ENCODE measurements around the gene LAMB4.

DNA sequence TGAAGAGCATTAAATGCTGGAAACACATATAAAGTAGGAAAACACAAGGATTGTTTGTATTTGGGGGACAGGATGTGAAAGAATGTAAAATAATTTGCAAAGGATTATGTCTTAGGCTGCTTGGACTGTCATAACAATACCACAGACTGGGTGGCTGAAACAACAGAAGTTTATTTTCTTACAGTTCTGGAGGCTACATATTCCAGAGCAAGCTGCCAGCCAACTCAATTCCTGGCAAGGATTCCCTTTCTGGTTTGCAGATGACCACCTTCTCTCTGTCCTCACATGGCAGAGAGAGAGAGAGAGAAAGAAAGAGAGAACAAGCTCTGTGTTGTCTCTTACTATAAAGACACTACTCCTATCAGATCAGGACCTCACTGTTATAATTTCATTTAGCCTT, 8.8 kb upstream of the LAMB4 start:
- TF ChIP-seq, protein P1, sequence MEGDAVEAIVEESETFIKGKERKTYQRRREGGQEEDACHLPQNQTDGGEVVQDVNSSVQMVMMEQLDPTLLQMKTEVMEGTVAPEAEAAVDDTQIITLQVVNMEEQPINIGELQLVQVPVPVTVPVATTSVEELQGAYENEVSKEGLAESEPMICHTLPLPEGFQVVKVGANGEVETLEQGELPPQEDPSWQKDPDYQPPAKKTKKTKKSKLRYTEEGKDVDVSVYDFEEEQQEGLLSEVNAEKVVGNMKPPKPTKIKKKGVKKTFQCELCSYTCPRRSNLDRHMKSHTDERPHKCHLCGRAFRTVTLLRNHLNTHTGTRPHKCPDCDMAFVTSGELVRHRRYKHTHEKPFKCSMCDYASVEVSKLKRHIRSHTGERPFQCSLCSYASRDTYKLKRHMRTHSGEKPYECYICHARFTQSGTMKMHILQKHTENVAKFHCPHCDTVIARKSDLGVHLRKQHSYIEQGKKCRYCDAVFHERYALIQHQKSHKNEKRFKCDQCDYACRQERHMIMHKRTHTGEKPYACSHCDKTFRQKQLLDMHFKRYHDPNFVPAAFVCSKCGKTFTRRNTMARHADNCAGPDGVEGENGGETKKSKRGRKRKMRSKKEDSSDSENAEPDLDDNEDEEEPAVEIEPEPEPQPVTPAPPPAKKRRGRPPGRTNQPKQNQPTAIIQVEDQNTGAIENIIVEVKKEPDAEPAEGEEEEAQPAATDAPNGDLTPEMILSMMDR (IDR thresholded peaks at IDR 0.05 in 8 of 11, conservative IDR thresholded peaks at IDR 0.05 in 3 of 11) = no peak
- TF ChIP-seq POLR2A (IDR thresholded peaks at IDR 0.05) = no peak
- no peak for TF ChIP-seq POLR2AphosphoS5 (IDR thresholded peaks at IDR 0.05)
